Kasumi-1 (cell line): ENCODE measurements around the gene RPS23.

Experiments
- DNase-seq, 2 experiments: peaks; one replicate each; lab custom pipeline; 2025; lab: John Stamatoyannopoulos, UW

Gene RPS23

GRCh38 chr5:82244854-82245635 lies 33.1 kb downstream of the RPS23 start:
- no peak for DNase-seq

- no peak for DNase-seq
Measured at GRCh38 chr5:82244151-82244550, 34.0 kb downstream of the RPS23 start.

- DNase-seq = no peak
Measured at GRCh38 chr5:82234885-82235284, 43.3 kb downstream of the RPS23 start.

GRCh38 chr5:82225525-82226172 lies 52.5 kb downstream of the RPS23 start:
- peak; percentile 49 to 64 for DNase-seq
